PC-3 (cell line): ENCODE results near the gene UBA3.

Source experiments
- CTCF ChIP-seq: fragments of 300-600 bp; sonication (generic); conservative IDR thresholded peaks from 2 replicates; pipeline ENCODE4 v1.5.1; 2017; ENCODE audit warnings: antibody characterized with exemption, low read depth, mild to moderate bottlenecking, low read length
- EZH2 ChIP-seq: fragments of 300-600 bp; sonication (generic); IDR thresholded peaks from one replicate; pipeline ENCODE4 v1.6.1; 2017; ENCODE audit warnings: antibody characterized with exemption, mild to moderate bottlenecking, low read length; ENCODE audit not compliant: unreplicated experiment
- EZH2phosphoT487 ChIP-seq: fragments of 300-600 bp; sonication (generic); IDR thresholded peaks from 2 replicates; pipeline ENCODE4 v1.6.1; 2018; ENCODE audit warnings: mild to moderate bottlenecking, antibody characterized with exemption, low read length, borderline replicate concordance

GRCh38 chr3:69014022-69014580 lies 66.1 kb downstream of the UBA3 start:
- TF ChIP-seq CTCF (no peak), EZH2 (no peak), EZH2phosphoT487 (no peak)
